Measurements from ENCODE around the gene UBAC2. TPM values are rescaled to one million over a fixed set of nuclear protein-coding genes. Genes with fewer than 3 reads are reported as not detected.

Gene UBAC2
- polyA plus RNA-seq, 1 experiment: 71.4 TPM

DNA sequence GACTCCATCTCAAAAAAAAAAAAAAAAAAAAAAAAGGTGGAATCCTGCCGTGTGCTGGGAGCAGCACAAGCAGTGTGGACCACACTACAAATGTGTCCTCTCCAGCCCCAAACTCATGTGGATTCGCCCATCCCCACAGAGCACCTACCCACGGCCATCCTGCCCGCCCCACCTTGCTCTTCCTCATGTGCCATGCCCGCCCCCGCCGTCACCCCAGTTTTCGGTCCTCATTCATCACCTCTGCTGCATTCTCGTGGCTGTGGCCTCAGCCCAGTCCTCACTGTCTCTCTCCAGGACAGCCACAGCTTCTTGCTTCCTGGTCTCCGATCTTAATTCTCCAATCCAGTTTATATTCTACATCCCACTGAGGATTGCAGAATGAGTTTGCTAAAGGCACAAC lies 220.6 kb downstream of the UBAC2 start:
- CTCF ChIA-PET: interaction anchor here (6.5 kb wide), 1 partner anchor 15 kb away, joined by 55 read pairs; no protein-coding TSS in a partner anchor
- DNase-seq (ENCODE audit: low read depth, low spot score): no peak
- no peak overlapping the region for H3K4me3 ChIP-seq (ENCODE audit: low read depth, low read length)

DNA sequence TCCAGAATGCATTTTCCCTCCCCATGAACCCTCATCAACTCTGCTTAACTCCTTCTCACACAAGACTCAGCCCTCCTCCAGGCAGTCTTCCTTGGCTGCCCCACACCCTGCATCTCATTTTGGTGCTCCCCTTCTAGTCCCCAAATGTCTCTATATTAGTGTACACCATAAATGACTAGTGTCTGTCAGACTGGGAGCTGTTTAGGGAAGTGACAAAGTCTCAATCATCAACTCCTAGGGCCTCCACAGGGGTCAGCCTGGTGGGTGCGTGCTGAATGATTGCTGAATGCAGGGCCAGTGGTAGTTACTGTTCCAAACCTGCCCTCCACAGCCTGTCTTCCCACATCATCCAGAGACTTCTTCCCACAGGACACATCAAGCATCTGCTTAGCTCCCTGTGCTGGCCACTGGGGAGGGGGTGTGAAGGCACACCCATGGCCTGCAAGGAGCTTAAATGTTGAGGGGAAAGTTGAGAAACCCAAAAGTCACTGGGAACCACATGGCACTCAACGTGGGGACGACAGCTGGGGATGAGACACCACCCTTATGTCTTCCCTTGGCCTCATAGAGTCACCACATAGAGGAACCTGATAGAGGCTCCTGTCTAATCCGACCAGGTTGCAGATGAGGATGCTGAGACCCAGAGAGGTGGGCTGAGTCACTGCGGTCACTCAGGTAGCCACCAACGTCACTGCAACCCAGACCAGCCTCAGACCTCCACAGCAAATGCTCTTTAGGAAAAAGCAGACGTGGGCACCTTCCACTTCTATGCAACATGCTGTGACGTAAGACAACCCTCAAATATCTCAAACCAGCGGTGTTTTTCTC lies 221.3 kb downstream of the UBAC2 start:
- Histone ChIP-seq H3K27me3 (ENCODE audit: control insufficient read depth, insufficient read depth, low read length) (peaks cover 29% of the 10 kb centered on the region), H3K4me3 (ENCODE audit: low read depth, low read length) (no peak overlapping the region), H3K9me3 (ENCODE audit: control insufficient read depth, insufficient read depth, low read length) (no peaks in the 10 kb centered on the region; the same call in 1 of the 2 replicates), H3K27ac (ENCODE audit: low read depth, low read length) (no peak overlapping the region)
- no peak for DNase-seq (ENCODE audit: low read depth, low spot score)
- TF ChIP-seq, protein P1, sequence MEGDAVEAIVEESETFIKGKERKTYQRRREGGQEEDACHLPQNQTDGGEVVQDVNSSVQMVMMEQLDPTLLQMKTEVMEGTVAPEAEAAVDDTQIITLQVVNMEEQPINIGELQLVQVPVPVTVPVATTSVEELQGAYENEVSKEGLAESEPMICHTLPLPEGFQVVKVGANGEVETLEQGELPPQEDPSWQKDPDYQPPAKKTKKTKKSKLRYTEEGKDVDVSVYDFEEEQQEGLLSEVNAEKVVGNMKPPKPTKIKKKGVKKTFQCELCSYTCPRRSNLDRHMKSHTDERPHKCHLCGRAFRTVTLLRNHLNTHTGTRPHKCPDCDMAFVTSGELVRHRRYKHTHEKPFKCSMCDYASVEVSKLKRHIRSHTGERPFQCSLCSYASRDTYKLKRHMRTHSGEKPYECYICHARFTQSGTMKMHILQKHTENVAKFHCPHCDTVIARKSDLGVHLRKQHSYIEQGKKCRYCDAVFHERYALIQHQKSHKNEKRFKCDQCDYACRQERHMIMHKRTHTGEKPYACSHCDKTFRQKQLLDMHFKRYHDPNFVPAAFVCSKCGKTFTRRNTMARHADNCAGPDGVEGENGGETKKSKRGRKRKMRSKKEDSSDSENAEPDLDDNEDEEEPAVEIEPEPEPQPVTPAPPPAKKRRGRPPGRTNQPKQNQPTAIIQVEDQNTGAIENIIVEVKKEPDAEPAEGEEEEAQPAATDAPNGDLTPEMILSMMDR (IDR thresholded peaks at IDR 0.05; ENCODE audit: low read depth, low read length): no peak
- ChIA-PET CTCF (interaction anchor here (6.5 kb wide), 1 partner anchor 14 kb away, joined by 55 read pairs; no protein-coding TSS in a partner anchor), POLR2A (no interaction called here)

More for the DNA sequence above, 220.6 kb downstream of the UBAC2 start:
- POLR2A ChIA-PET: no interaction called here
- Histone ChIP-seq H3K27me3 (ENCODE audit: control insufficient read depth, insufficient read depth, low read length) (peaks cover 33% of the 10 kb centered on the region), H3K27ac (ENCODE audit: low read depth, low read length) (no peak overlapping the region), H3K9me3 (ENCODE audit: control insufficient read depth, insufficient read depth, low read length) (no peaks in the 10 kb centered on the region; the same call in 1 of the 2 replicates)
- TF ChIP-seq, protein P1 (IDR thresholded peaks at IDR 0.05; ENCODE audit: low read depth, low read length): no peak

DNA sequence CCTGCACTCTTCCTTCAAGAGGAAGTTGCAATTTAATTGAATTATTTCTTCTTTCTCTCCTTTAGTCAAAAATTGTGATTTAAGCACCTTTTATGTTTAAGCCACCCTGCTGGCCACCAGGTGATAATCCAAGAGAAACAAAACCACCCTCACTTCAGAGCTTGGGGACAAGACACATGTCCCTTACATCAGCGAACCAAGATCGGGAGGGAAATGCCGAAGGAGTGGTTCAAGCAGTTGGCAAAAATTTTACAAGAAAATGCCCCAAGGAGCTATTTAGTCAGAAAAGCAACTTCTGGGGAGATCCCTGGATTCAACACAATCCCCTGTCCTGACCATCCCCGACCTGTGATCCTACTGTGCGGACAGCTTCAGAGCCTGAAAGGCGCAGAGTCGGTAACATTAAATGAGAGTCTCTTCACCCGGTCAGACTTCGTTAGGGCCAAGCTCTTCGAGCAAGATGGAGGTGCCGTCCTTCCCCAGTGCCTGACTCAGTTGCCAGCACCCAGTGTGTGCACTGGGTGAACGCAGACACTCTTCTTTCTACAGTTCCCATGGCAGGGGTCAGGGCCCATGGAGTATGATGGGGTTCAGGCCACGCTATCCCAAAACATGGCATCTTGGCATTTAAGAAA lies 222.0 kb downstream of the UBAC2 start:
- Histone ChIP-seq H3K9me3 (ENCODE audit: control insufficient read depth, insufficient read depth, low read length) (no peaks in the 10 kb centered on the region), H3K27me3 (ENCODE audit: control insufficient read depth, insufficient read depth, low read length) (peaks cover 30% of the 10 kb centered on the region), H3K4me3 (ENCODE audit: low read depth, low read length) (no peak overlapping the region), H3K27ac (ENCODE audit: low read depth, low read length) (no peak overlapping the region)
- no peak for DNase-seq (ENCODE audit: low read depth, low spot score)
- CTCF ChIA-PET: interaction anchor here (6.5 kb wide), 1 partner anchor 13 kb away, joined by 55 read pairs; no protein-coding TSS in a partner anchor
- TF ChIP-seq, protein P1 (IDR thresholded peaks at IDR 0.05; ENCODE audit: low read depth, low read length): no peak
- POLR2A ChIA-PET: no interaction called here

DNA sequence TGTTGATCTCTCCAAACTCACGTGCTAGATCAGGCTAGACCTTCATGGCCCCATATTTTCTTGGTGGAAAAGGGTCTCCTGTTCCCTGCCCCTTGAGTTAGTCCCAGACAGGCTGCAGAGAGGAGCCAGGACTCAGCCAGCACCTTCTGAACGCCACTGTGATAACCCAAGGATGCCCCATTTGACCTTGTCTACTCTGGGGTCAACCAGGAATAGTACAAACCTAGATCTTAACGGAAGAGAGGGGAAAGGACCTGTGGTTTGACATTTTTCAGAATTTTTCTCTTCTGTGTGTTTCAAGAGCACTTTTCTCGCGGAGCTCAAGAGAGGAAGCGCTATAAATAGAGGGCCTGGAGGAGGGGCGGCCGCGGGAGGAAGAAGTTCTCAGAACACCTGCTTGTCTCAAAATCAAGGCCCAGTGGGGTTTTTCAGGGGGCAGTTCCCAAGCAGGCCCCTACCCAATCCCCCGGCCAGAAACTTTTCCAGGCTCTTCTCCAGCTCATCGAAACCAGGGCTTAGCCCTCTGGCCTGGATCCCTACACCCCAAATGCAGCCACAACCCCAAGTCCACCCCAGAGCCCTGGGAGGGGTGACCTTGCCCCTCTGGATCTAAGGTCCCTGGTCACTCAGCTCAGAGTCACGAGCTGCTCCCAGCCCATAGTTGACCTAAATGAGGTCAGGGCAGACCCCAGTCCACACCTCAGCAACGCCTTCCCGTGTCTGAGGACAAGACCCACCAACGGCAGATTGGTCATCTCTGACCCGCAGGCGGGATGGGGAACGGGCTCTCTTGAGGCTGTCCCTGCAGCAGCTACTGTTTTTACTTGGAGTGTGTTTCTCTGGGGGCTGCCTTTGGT lies 225.1 kb downstream of the UBAC2 start:
- TF ChIP-seq, protein P1 (IDR thresholded peaks at IDR 0.05; ENCODE audit: low read depth, low read length): no peak

More for the DNA sequence above, 225.1 kb downstream of the UBAC2 start:
- H3K27ac ChIP-seq (ENCODE audit: low read depth, low read length): no peak overlapping the region
- no peak overlapping the region for H3K4me3 ChIP-seq (ENCODE audit: low read depth, low read length)
- no peaks in the 10 kb centered on the region for H3K9me3 ChIP-seq (ENCODE audit: control insufficient read depth, insufficient read depth, low read length)
- ChIA-PET CTCF (interaction anchor here (1.4 to 6.5 kb wide), 2 partner anchors 10 to 156 kb away, joined by 8 to 55 read pairs; no protein-coding TSS in a partner anchor), POLR2A (no interaction called here)
- peaks cover 20% of the 10 kb centered on the region for H3K27me3 ChIP-seq (ENCODE audit: control insufficient read depth, insufficient read depth, low read length)
- DNase-seq (ENCODE audit: low read depth, low spot score): no peak

All from AG04450 (cell line).